ENCODE results near the gene MUC12.

The MUC12 gene

GRCh38 chr7:100949227-100949932, 20.0 kb upstream of the MUC12 start, which contains the start of gene MUC3A:
MUC3A (plus strand) TSS chr7:100949534; CDS start chr7:100949625, 91 bp downstream.
- no peak for TF ChIP-seq CTCF (IDR thresholded peaks at IDR 0.05; ENCODE audit: low read depth, low read length)
- Histone ChIP-seq H3K4me3 (ENCODE audit: low read depth, low read length) (no peak within 1 kb of the TSS), H3K9me3 (no peaks in the 10 kb centered on the region), H3K4me1 (no peaks in the 10 kb centered on the region), H3K36me3 (no peaks in the 10 kb centered on the region), H3K27me3 (peaks cover 6% of the 10 kb centered on the region; the same call in 1 of the 2 replicates)
- DNase-seq = no peak

GRCh38 chr7:100949933-100950443, 19.4 kb upstream of the MUC12 start:
- peaks cover 6% of the 10 kb centered on the region; the same call in 1 of the 2 replicates for H3K27me3 ChIP-seq
- H3K4me1 ChIP-seq = no peaks in the 10 kb centered on the region
- H3K9me3 ChIP-seq = no peaks in the 10 kb centered on the region
- TF ChIP-seq CTCF (IDR thresholded peaks at IDR 0.05; ENCODE audit: low read depth, low read length) = no peak
- H3K4me3 ChIP-seq (ENCODE audit: low read depth, low read length) = no peak overlapping the region
- no peak for DNase-seq
- H3K36me3 ChIP-seq = no peaks in the 10 kb centered on the region

- Histone ChIP-seq H3K27me3 (peaks cover 6% of the 10 kb centered on the region; the same call in 1 of the 2 replicates), H3K4me1 (no peaks in the 10 kb centered on the region), H3K4me3 (ENCODE audit: low read depth, low read length) (no peak overlapping the region), H3K36me3 (no peaks in the 10 kb centered on the region), H3K9me3 (no peaks in the 10 kb centered on the region)
- no peak for DNase-seq
- no peak for TF ChIP-seq CTCF (IDR thresholded peaks at IDR 0.05; ENCODE audit: low read depth, low read length)
Measured at GRCh38 chr7:100951172-100951571, 18.2 kb upstream of the MUC12 start.

GRCh38 chr7:100951888-100952560, 17.3 kb upstream of the MUC12 start:
- Histone ChIP-seq H3K36me3 (no peaks in the 10 kb centered on the region), H3K4me1 (no peaks in the 10 kb centered on the region), H3K9me3 (no peaks in the 10 kb centered on the region), H3K4me3 (ENCODE audit: low read depth, low read length) (no peak overlapping the region), H3K27me3 (peaks cover 6% of the 10 kb centered on the region; the same call in 1 of the 2 replicates)
- DNase-seq = no peak
- TF ChIP-seq CTCF (IDR thresholded peaks at IDR 0.05; ENCODE audit: low read depth, low read length) = no peak

GRCh38 chr7:100952641-100953040, 16.7 kb upstream of the MUC12 start:
- H3K36me3 ChIP-seq = no peaks in the 10 kb centered on the region
- H3K4me1 ChIP-seq = no peaks in the 10 kb centered on the region
- no peaks in the 10 kb centered on the region for H3K9me3 ChIP-seq
- H3K27me3 ChIP-seq = peaks cover 6% of the 10 kb centered on the region; the same call in 1 of the 2 replicates
- no peak for DNase-seq
- TF ChIP-seq CTCF (IDR thresholded peaks at IDR 0.05; ENCODE audit: low read depth, low read length) = no peak
- H3K4me3 ChIP-seq (ENCODE audit: low read depth, low read length) = no peak overlapping the region

Measured in BE2C (cell line).